Tibial artery (tissue), 4 donors: ENCODE results near the gene EIF2B4.

Source experiments
- DNase-seq, 2 donors: peaks; one replicate each; pipeline ENCODE4 v3.0.0-alpha.2; 2019
- H3K27ac ChIP-seq, 2 donors: fragments of 200-600 bp; sonication (generic) in 1 of 2; 1 replicate in 1 of 2; 2 replicates in 1 of 2; pipeline ENCODE4 v1.5.1; 2018 to 2019; ENCODE audit warnings: mild to moderate bottlenecking in 1 of 2
- H3K27me3 ChIP-seq, 2 donors: fragments of 200-600 bp; sonication (generic) in 1 of 2; one replicate each; pipeline versions ENCODE4 v1.5.1 to v1.6.0; 2016 to 2019
- H3K36me3 ChIP-seq, 3 donors: fragments of 200-600 bp; sonication (generic) in 2 of 3; one replicate each; pipeline ENCODE4 v1.5.1; 2016 to 2019; ENCODE audit warnings: mild to moderate bottlenecking in 2 of 3
- H3K4me1 ChIP-seq, 4 donors: fragments of 200-600 bp; sonication (generic) in 2 of 4; 1 replicate in 3 of 4; 2 replicates in 1 of 4; pipeline ENCODE4 v1.5.1; 2016 to 2019
- H3K4me3 ChIP-seq, 2 donors: fragments of 200-600 bp; sonication (generic) in 1 of 2; 1 replicate in 1 of 2; 2 replicates in 1 of 2; pipeline ENCODE4 v1.5.1; 2018 to 2019; ENCODE audit warnings: mild to moderate bottlenecking in 2 of 2
- H3K9me3 ChIP-seq, 3 donors: fragments of 200-600 bp; sonication (generic) in 1 of 3; one replicate each; pipeline ENCODE4 v1.5.1; 2016 to 2019
- CTCF ChIP-seq, 2 experiments: fragments of 200-600 bp in 1 of 2; fragments of 450-650 bp in 1 of 2; IDR thresholded peaks; one replicate each; pipeline ENCODE4 v1.5.1; 2017 to 2019; ENCODE audit warnings: antibody characterized with exemption in 2 of 2, mild to moderate bottlenecking in 1 of 2, moderate library complexity in 1 of 2
- intact Hi-C: fragments of 100-400 bp; cut with DNase I; formaldehyde crosslinking; loops from one replicate; pipeline ENCODE4 v1.15.0; 2023; ENCODE audit warnings: low total_unique reads

The EIF2B4 gene

GRCh38 chr2:27370026-27370815 is at the start of gene EIF2B4, which contains the start of gene SNX17:
Gene EIF2B4 (minus strand): TSS chr2:27370338. CDS start chr2:27370314, 24 bp downstream.
Gene SNX17 (plus strand): TSS chr2:27370616. CDS start chr2:27370744, 128 bp downstream.
- H3K27me3 ChIP-seq: no peaks in the 10 kb centered on the region
- no peaks in the 10 kb centered on the region for H3K9me3 ChIP-seq
- intact Hi-C loops: no loop called here
- H3K4me3 ChIP-seq: peak within 1 kb of the TSS; percentile 85 to 93
- TF ChIP-seq CTCF (IDR thresholded peaks at IDR 0.05): peak; percentile 48 to 67
- peak; percentile 99 to 100 for DNase-seq
- H3K4me1 ChIP-seq: peaks cover 0 to 36% (median 28%) of the 10 kb centered on the region in 4 donors
- peaks cover 45 to 63% (median 61%) of the 10 kb centered on the region in 3 donors for H3K36me3 ChIP-seq
- H3K27ac ChIP-seq: peak within 1 kb of the TSS; percentile 92 to 96

DNA sequence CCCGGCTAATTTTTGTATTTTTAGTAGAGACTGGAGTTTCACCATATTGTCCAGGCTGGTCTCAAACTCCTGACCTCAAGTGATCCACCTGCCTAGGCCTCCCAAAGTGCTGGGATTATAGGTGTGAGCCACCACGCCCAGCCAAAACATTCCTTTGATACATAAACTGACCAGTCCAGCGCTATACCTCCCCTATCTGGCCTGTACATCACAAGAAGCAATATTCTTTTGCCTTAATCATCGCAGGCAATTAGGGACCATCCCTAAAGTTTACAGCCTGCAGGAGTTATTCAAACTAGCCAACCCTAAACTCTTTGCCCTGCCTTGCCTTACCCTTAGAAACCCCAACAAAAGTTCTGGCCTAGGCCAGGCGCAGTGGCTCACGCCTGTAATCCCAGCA is 46.0 kb upstream of the EIF2B4 start:
- intact Hi-C loops: no loop called here
- no peak for DNase-seq
- TF ChIP-seq CTCF (IDR thresholded peaks at IDR 0.05): no peak
- Histone ChIP-seq H3K27ac (no peak overlapping the region), H3K9me3 (no peaks in the 10 kb centered on the region), H3K4me3 (no peak overlapping the region), H3K27me3 (no peaks in the 10 kb centered on the region), H3K4me1 (no peaks in the 10 kb centered on the region), H3K36me3 (no peaks in the 10 kb centered on the region)

DNA sequence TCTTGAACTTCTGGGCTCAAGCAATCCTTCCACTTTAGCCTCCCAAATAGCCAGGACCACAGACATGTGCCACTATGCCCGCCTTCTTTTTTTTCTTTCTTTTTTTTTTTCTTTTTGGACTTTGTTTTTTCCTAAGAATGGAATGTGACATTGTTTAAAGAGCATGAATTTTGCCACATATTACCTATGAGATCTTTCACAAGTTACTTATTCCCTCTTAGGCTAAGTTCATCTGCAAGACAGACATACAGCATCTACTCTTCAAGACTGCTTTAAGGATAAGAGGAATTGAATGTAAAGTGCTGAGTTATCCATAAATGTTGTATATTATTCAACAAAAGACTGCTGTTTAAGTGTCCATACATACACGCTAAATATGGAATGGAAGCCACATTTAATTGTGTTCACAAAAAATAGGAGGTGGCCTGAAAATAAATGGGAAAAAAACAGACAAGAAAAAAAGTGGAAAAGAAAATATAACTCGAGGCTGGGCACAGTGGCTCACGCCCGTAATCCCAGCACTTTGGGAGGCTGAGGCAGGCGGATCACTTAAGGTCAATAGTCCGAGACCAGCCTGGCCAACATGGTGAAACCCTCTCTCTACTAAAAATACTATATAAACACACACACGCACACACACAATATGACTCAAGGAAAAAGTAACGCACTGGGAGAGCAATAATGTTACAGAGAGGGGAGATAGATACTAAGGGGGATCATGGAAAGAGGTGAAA is 42.4 kb upstream of the EIF2B4 start:
- TF ChIP-seq CTCF (IDR thresholded peaks at IDR 0.05): no peak
- no peaks in the 10 kb centered on the region for H3K27me3 ChIP-seq
- H3K4me3 ChIP-seq: no peak overlapping the region
- intact Hi-C loops: no loop called here
- no peaks in the 10 kb centered on the region for H3K36me3 ChIP-seq
- no peak overlapping the region for H3K27ac ChIP-seq
- H3K9me3 ChIP-seq: no peaks in the 10 kb centered on the region
- no peak for DNase-seq
- H3K4me1 ChIP-seq: peaks cover 0 to 19% (median 7%) of the 10 kb centered on the region in 4 donors

DNA sequence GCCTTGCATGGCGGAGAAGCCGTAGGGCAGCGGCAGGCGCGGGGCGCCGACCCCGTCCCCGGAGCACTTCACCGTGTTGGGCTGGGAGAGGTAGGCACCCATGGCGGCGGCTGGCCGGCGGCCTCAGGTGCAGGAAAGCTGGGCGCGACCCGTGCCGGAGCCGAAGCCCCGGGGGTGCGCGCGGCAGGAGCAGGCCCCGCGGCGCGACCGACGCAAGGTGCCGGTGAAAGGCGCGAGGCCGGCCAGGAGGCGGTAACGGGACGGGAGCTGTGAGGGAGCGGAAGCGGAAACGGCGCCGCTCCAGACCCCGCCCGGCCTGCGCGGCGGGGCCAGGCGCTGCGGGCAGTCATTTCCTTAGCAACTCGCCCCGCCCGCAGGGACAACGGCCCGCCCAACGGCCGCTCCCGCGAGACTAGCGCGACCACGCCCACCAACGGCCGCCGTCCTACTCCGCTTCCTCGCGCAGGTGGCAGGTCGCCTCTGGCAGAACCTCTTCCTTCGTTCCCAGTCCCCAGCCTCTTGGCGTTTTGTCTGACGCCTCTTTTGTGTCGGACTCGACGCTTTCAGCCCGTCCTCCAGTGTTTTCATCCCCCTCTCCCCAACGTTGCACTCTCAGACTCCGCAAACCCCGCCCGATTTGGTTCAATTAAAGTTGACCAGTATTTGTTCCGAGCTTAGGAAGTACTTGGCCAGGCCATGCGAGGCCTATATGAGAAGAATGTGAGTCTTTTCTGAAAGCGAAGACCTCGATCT is 39.4 kb upstream of the EIF2B4 start, which contains the start of gene PPM1G:
Gene PPM1G (minus strand): TSS at position 271 of the 753 bp plus-strand sequence. CDS start 169 bp downstream, at position 102.
- Histone ChIP-seq H3K9me3 (no peaks in the 10 kb centered on the region), H3K4me1 (peaks cover 0 to 22% (median 10%) of the 10 kb centered on the region in 4 donors), H3K27me3 (no peaks in the 10 kb centered on the region), H3K27ac (peak within 1 kb of the TSS; percentile 76 to 80), H3K4me3 (peak within 1 kb of the TSS; percentile 70 to 85), H3K36me3 (peaks cover 0 to 7% (median 0%) of the 10 kb centered on the region in 3 donors)
- intact Hi-C loops: loop anchor here (2.0 kb wide), 1 partner anchor 19 kb away; the partner anchor contains the start of gene NRBP1
- no peak for TF ChIP-seq CTCF (IDR thresholded peaks at IDR 0.05)
- peak; percentile 89 to 96 for DNase-seq
